IPS-18c (cell line): Measurements from ENCODE around the gene SH3PXD2B.
"Not testable (repeated sequence)": the region's sequence is repeated elsewhere in the genome, so short reads cannot be mapped to it uniquely, and the experiment has no call there.

Experiments used
- H3K4me3 ChIP-seq: 2 replicates; pipeline ENCODE4 v1.7.0; 2013; ENCODE audit warnings: low read depth, mild to moderate bottlenecking, low read length, moderate library complexity; ENCODE audit not compliant: insufficient read depth
- H3K9me3 ChIP-seq: one replicate; pipeline ENCODE4 v1.6.1; 2013; ENCODE audit warnings: mild to moderate bottlenecking, low read length, moderate library complexity; ENCODE audit not compliant: control insufficient read depth, insufficient read depth

The SH3PXD2B gene

GRCh38 chr5:172417983-172418630 is 36.2 kb downstream of the SH3PXD2B start:
- H3K4me3 ChIP-seq, result no peak overlapping the region
- no peaks in the 10 kb centered on the region for H3K9me3 ChIP-seq

GRCh38 chr5:172417130-172417841 is 37.0 kb downstream of the SH3PXD2B start:
- H3K9me3 ChIP-seq, result no peaks in the 10 kb centered on the region
- H3K4me3 ChIP-seq, result no peak overlapping the region

- Histone ChIP-seq H3K9me3 (no peaks in the 10 kb centered on the region), H3K4me3 (no peak overlapping the region)
Observed at GRCh38 chr5:172415362-172416275, 38.7 kb downstream of the SH3PXD2B start.

- Histone ChIP-seq H3K4me3 (no peak overlapping the region), H3K9me3 (no peaks in the 10 kb centered on the region)
Observed at GRCh38 chr5:172414531-172415361, 39.6 kb downstream of the SH3PXD2B start.

- no peak overlapping the region for H3K4me3 ChIP-seq
- H3K9me3 ChIP-seq, result no peaks in the 10 kb centered on the region
Observed at GRCh38 chr5:172413601-172414171, 40.6 kb downstream of the SH3PXD2B start.

- H3K4me3 ChIP-seq, result no peak overlapping the region
- no peaks in the 10 kb centered on the region for H3K9me3 ChIP-seq
Observed at GRCh38 chr5:172412724-172413286, 41.5 kb downstream of the SH3PXD2B start.

- Histone ChIP-seq H3K4me3 (no peak overlapping the region), H3K9me3 (no peaks in the 10 kb centered on the region)
Observed at GRCh38 chr5:172411484-172412072, 42.7 kb downstream of the SH3PXD2B start.

GRCh38 chr5:172410662-172411483 is 43.5 kb downstream of the SH3PXD2B start:
- no peak overlapping the region for H3K4me3 ChIP-seq
- no peaks in the 10 kb centered on the region for H3K9me3 ChIP-seq

- H3K9me3 ChIP-seq, result no peaks in the 10 kb centered on the region
Observed at GRCh38 chr5:172410160-172410559, 44.2 kb downstream of the SH3PXD2B start.

GRCh38 chr5:172409477-172409876 is 44.8 kb downstream of the SH3PXD2B start:
- H3K9me3 ChIP-seq, H3K4me3 ChIP-seq: not testable (repeated sequence)

More at GRCh38 chr5:172410160-172410559, 44.2 kb downstream of the SH3PXD2B start:
- no peak overlapping the region for H3K4me3 ChIP-seq

- no peak overlapping the region for H3K4me3 ChIP-seq
- H3K9me3 ChIP-seq, result no peaks in the 10 kb centered on the region
Observed at GRCh38 chr5:172407822-172408221, 46.5 kb downstream of the SH3PXD2B start.

GRCh38 chr5:172407241-172407691 is 47.1 kb downstream of the SH3PXD2B start:
- no peaks in the 10 kb centered on the region for H3K9me3 ChIP-seq
- H3K4me3 ChIP-seq, result no peak overlapping the region

GRCh38 chr5:172405226-172406107 is 48.9 kb downstream of the SH3PXD2B start:
- H3K4me3 ChIP-seq, result no peak overlapping the region

GRCh38 chr5:172404746-172405145 is 49.6 kb downstream of the SH3PXD2B start:
- Histone ChIP-seq H3K9me3 (no peaks in the 10 kb centered on the region), H3K4me3 (no peak overlapping the region)

More at GRCh38 chr5:172405226-172406107, 48.9 kb downstream of the SH3PXD2B start:
- no peaks in the 10 kb centered on the region for H3K9me3 ChIP-seq
